ENCODE results near the gene KLC1. TPM values are rescaled to one million over a fixed set of nuclear protein-coding genes. Genes with fewer than 3 reads are reported as not detected.

Gene KLC1
- total and polyA plus RNA-seq, 10 of the 15 experiments (the other 5 are each of a cell fraction or from before 2014, with no cell fraction given): 5.5 to 137 (median 76.1) TPM

GRCh38 chr14:103733651-103734050 lies 104.6 kb downstream of the KLC1 start:
- Histone ChIP-seq H3K9ac (ENCODE audit: control insufficient read depth, insufficient read depth, low read length) (no peak overlapping the region), H4K20me1 (ENCODE audit: control insufficient read depth, insufficient read depth) (no peaks in the 10 kb centered on the region), H3K36me3 (ENCODE audit: control insufficient read depth in 2 of 2, insufficient read depth in 2 of 2, low read length in 1 of 2) (peaks cover 3 to 13% of the 10 kb centered on the region in 2 experiments; a peak in 3 of 4 replicates), H3K27ac (ENCODE audit: control insufficient read depth, insufficient read depth) (no peak overlapping the region), H3K79me2 (ENCODE audit: control insufficient read depth, insufficient read depth, low read length) (no peaks in the 10 kb centered on the region), H3K4me3 (no peak overlapping the region), H2AFZ (ENCODE audit: control insufficient read depth, low read depth, low read length) (no peak overlapping the region), H3K27me3 (replicated peaks in 1 of 2; ENCODE audit: control insufficient read depth in 2 of 2, insufficient read depth in 2 of 2, low read length in 1 of 2) (no peaks in the 10 kb centered on the region), H3K4me2 (ENCODE audit: control insufficient read depth, insufficient read depth) (no peak overlapping the region), H3K4me1 (ENCODE audit: control insufficient read depth, insufficient read depth, low read length) (no peaks in the 10 kb centered on the region), H3K9me3 (replicated peaks; ENCODE audit: control insufficient read depth, insufficient read depth, low read length) (no peaks in the 10 kb centered on the region)
- ChIA-PET RAD21 (ENCODE audit: unreplicated experiment) (interaction anchor here (0.8 to 1.3 kb wide), 2 partner anchors 8 to 160 kb away, joined by 3 read pairs; no protein-coding TSS in a partner anchor), CTCF (no interaction called here), SMC1A (ENCODE audit: uncharacterized antibody, unreplicated experiment) (interaction anchor here (1.6 kb wide), 1 partner anchor 121 kb away, joined by 3 read pairs; no protein-coding TSS in a partner anchor), POLR2A (no interaction called here)
- no peak for TF ChIP-seq GABPA (IDR thresholded peaks at IDR 0.05; ENCODE audit: low read depth)
- no peak for TF ChIP-seq MAX (IDR thresholded peaks at IDR 0.05; ENCODE audit: low read depth, low read length)
- no peak for TF ChIP-seq RCOR1 (conservative IDR thresholded peaks at IDR 0.05; ENCODE audit: low read depth, low read length)
- TF ChIP-seq KAT2A (conservative IDR thresholded peaks at IDR 0.05; ENCODE audit: control insufficient read depth, low read depth, low read length): no peak
- BruUV-seq (replicated peaks): no TSS peak
- in situ Hi-C loops (cut with MboI): no loop called here
- no peak for FAIRE-seq
- no peak for DNase-seq (ENCODE audit: low read depth, low spot score)
- ATAC-seq: no peak
- intact Hi-C loops (cut with micrococcal nuclease; ENCODE audit: unreplicated experiment): no loop called here
- 89% methylated on average over 14 of the region's 14 CpGs for WGBS (ENCODE audit: insufficient coverage, insufficient replicate concordance, low lambda C conversion rate, missing lambda C conversion rate)

DNA sequence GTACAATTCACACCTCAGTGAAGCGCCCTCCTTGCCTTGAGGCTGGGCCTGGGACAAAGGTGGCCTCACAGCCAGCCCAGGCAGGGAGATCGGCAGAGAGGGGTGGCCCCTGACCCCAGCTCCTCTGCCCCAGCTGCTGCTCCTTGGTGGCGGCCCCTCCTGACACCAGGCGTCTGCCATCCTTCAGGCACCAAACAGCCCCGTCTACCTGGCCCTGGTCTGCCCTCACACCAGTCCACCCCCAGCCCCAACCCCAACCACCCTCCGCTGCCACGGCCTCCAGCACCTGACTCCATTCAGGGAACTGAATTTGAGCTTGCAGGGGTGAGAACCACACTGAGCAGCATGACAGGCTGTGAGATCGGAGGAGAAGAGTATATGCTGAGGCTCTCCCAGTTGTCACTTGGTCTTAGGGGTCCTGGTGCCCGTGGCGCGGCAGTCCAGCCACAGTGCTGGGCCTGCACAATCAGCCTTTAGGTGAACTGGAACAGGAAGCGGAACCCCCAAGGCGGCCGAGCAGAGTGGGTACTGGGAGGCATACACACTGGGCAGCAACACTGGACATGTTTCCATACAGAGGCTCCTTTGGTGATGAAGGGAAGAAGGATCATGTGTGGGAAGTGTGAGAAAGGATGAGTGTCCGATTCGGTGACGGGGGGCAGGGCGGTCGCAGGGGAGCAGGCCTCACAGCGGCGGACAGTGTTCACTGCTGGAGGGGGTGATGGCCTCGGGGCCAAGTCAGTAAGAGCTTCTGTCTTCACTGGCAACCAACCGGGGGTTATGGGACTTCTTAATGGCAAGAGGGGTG lies 105.3 kb downstream of the KLC1 start:
- peaks cover 3 to 10% of the 10 kb centered on the region in 2 experiments; a peak in 3 of 4 replicates for H3K36me3 ChIP-seq (ENCODE audit: control insufficient read depth in 2 of 2, insufficient read depth in 2 of 2, low read length in 1 of 2)
- TF ChIP-seq RELA (IDR thresholded peaks at IDR 0.05; ENCODE audit: borderline replicate concordance, partially characterized antibody) (no peak), BACH1 (IDR thresholded peaks at IDR 0.05; ENCODE audit: borderline replicate concordance) (no peak), MYC (IDR thresholded peaks at IDR 0.05; ENCODE audit: insufficient read depth, insufficient read length, insufficient replicate concordance, low read length, severe bottlenecking) (no peak), LARP7 (IDR thresholded peaks at IDR 0.05) (no peak), ESRRA (IDR thresholded peaks at IDR 0.05; ENCODE audit: low read length) (no peak), IRF4 (IDR thresholded peaks at IDR 0.05; ENCODE audit: low read depth, low read length) (no peak), RUNX3 (IDR thresholded peaks at IDR 0.05; ENCODE audit: low read length) (no peak), HSF1 (IDR thresholded peaks at IDR 0.05; ENCODE audit: low read depth, low read length) (no peak), ELK1 (IDR thresholded peaks at IDR 0.05; ENCODE audit: low read depth, low read length) (no peak)

More for the DNA sequence above, 105.3 kb downstream of the KLC1 start:
- no peak overlapping the region for H3K9ac ChIP-seq (ENCODE audit: control insufficient read depth, insufficient read depth, low read length)
- ChIA-PET CTCF (no interaction called here), RAD21 (ENCODE audit: unreplicated experiment) (interaction anchor here (0.8 kb wide), 1 partner anchor 8 kb away, joined by 3 read pairs; no protein-coding TSS in a partner anchor), SMC1A (ENCODE audit: uncharacterized antibody, unreplicated experiment) (no interaction called here), POLR2A (no interaction called here)
- H3K4me3 ChIP-seq: no peak overlapping the region
- no peak overlapping the region for H2AFZ ChIP-seq (ENCODE audit: control insufficient read depth, low read depth, low read length)
- intact Hi-C loops (cut with micrococcal nuclease; ENCODE audit: unreplicated experiment): no loop called here
- DNase-seq (ENCODE audit: low read depth, low spot score) (no peak), FAIRE-seq (no peak), ATAC-seq (no peak)
- H3K79me2 ChIP-seq (ENCODE audit: control insufficient read depth, insufficient read depth, low read length): no peaks in the 10 kb centered on the region
- in situ Hi-C loops (cut with MboI): no loop called here
- 95% methylated on average over 23 of the region's 23 CpGs for WGBS (ENCODE audit: insufficient coverage, insufficient replicate concordance, low lambda C conversion rate, missing lambda C conversion rate)
- BruUV-seq (replicated peaks): TSS peak; percentile 67
- no peaks in the 10 kb centered on the region for H3K9me3 ChIP-seq (replicated peaks; ENCODE audit: control insufficient read depth, insufficient read depth, low read length)
- H4K20me1 ChIP-seq (ENCODE audit: control insufficient read depth, insufficient read depth): no peaks in the 10 kb centered on the region
- H3K4me2 ChIP-seq (ENCODE audit: control insufficient read depth, insufficient read depth): no peak overlapping the region
- no peak overlapping the region for H3K27ac ChIP-seq (ENCODE audit: control insufficient read depth, insufficient read depth)
- no peaks in the 10 kb centered on the region for H3K4me1 ChIP-seq (ENCODE audit: control insufficient read depth, insufficient read depth, low read length)
- H3K27me3 ChIP-seq (replicated peaks in 1 of 2; ENCODE audit: control insufficient read depth in 2 of 2, insufficient read depth in 2 of 2, low read length in 1 of 2): no peaks in the 10 kb centered on the region

Data from GM12878 (cell line).